Peyer's patch (tissue), 4 donors: Measurements from ENCODE around the gene IP6K1. TPM values are rescaled to one million over a fixed set of nuclear protein-coding genes. Genes with fewer than 3 reads are reported as not detected.

ENCODE experiments used
- DNase-seq, 3 donors: peaks; one replicate each; pipeline ENCODE4 v3.0.0-alpha.2; 2017 to 2019
- H3K27ac ChIP-seq, 4 donors: fragments of 200-600 bp; sonication (generic); one replicate each; pipeline ENCODE4 v1.5.1; 2016 to 2019
- H3K27me3 ChIP-seq, 2 donors: fragments of 200-600 bp; sonication (generic); one replicate each; pipeline ENCODE4 v1.5.1; 2019
- H3K36me3 ChIP-seq, 3 donors: fragments of 200-600 bp; sonication (generic); one replicate each; pipeline ENCODE4 v1.5.1; 2016 to 2019
- H3K4me1 ChIP-seq, 4 donors: fragments of 200-600 bp; sonication (generic); one replicate each; pipeline ENCODE4 v1.5.1; 2016 to 2019
- H3K4me3 ChIP-seq, 4 donors: fragments of 200-600 bp; sonication (generic); 1 replicate in 3 of 4; 2 replicates in 1 of 4; pipeline ENCODE4 v1.5.1; 2016 to 2019; ENCODE audit warnings: mild to moderate bottlenecking in 1 of 4
- H3K9me3 ChIP-seq, 4 donors: fragments of 200-600 bp; sonication (generic); one replicate each; pipeline ENCODE4 v1.5.1; 2016 to 2019; ENCODE audit warnings: mild to moderate bottlenecking in 1 of 4
- CTCF ChIP-seq, 6 experiments: fragments of 450-650 bp in 4 of 6; fragments of 200-600 bp in 2 of 6; sonication (generic) in 1 of 6; IDR thresholded peaks; one replicate each; pipeline ENCODE4 v1.5.1; 2017 to 2019; ENCODE audit warnings: antibody characterized with exemption in 6 of 6, mild to moderate bottlenecking in 3 of 6, moderate library complexity in 1 of 6
- POLR2A ChIP-seq, 2 donors: fragments of 450-650 bp; IDR thresholded peaks; one replicate each; pipeline ENCODE4 v1.5.1; 2017; ENCODE audit warnings: antibody characterized with exemption in 2 of 2, mild to moderate bottlenecking in 2 of 2, moderate library complexity in 2 of 2
- small RNA-seq, 2 donors: library from RNA; depleted of rRNA; stranded (forward); fragments of <200 nt; gene quantifications; one replicate each; pipeline ENCODE3, GENCODE V24; 2016
- total RNA-seq, 4 donors: library from RNA; depleted of rRNA; stranded (reverse); fragments of >200 nt; gene quantifications; one replicate each; pipeline ENCODE4 v1.1.0, GENCODE V29; 2016

Gene IP6K1
- total RNA-seq, 4 donors from 2014 or later = 30.6 to 56.1 (median 46.8) TPM

- TF ChIP-seq CTCF (IDR thresholded peaks at IDR 0.05) (peak in 1 of 6 experiments; percentile 6), POLR2A (IDR thresholded peaks at IDR 0.05) (no peak)
- H3K27me3 ChIP-seq = no peaks in the 10 kb centered on the region
- H3K36me3 ChIP-seq = peaks cover 0 to 40% (median 0%) of the 10 kb centered on the region in 3 donors
- H3K27ac ChIP-seq = peak overlapping the region; percentile 80 to 95 (median 94)
- H3K4me1 ChIP-seq = peaks cover 0 to 17% (median 6%) of the 10 kb centered on the region in 4 donors
- peak in 1 of 3 donors; percentile 23 for DNase-seq
- H3K4me3 ChIP-seq = peak overlapping the region; percentile 73 to 95 (median 90)
- no peaks in the 10 kb centered on the region for H3K9me3 ChIP-seq
Observed at GRCh38 chr3:49674497-49674983, 111.8 kb downstream of the IP6K1 start.

Small RNA genes lying within 50 kb of the gene (small RNA-seq; reads per million reads assigned to genes)
- gene AMIGO3 (0 reads per million in 2 donors), gene COX6CP14 (0 reads per million in 2 donors)

Other genes starting within 250 kb of the IP6K1 start
- 1 to 10 TPM in 1 of 4 donors, under 1 TPM in 3; 0.18 to 3.3 (median 0.85) TPM for gene BSN, start 232.1 kb downstream of the IP6K1 start, total RNA-seq
- gene APEH, start 112.2 kb downstream of the IP6K1 start, total RNA-seq = 100 to 1,000 TPM in 3 of 4 donors, 10 to 100 TPM in 1; 99.0 to 170 (median 119) TPM
- gene MST1, start 97.1 kb downstream of the IP6K1 start, total RNA-seq = 100 to 1,000 TPM in 2 of 4 donors, 10 to 100 TPM in 2; 52.0 to 156 (median 93.3) TPM
- gene RNF123, start 97.0 kb downstream of the IP6K1 start, total RNA-seq = 100 to 1,000 TPM in 1 of 4 donors, 10 to 100 TPM in 3; 74.3 to 101 (median 84.3) TPM
- gene AMIGO3, start 66.9 kb downstream of the IP6K1 start, total RNA-seq = 1 to 10 TPM; 1.2 to 3.5 (median 2.9) TPM
- 10 to 100 TPM; 35.4 to 46.4 (median 40.7) TPM for gene GMPPB, start 62.6 kb downstream of the IP6K1 start, total RNA-seq
- 1 to 10 TPM in 1 of 4 donors, not detected in 3; 1.0 TPM for gene CDHR4, start 13.3 kb upstream of the IP6K1 start, total RNA-seq
- gene INKA1, start 16.7 kb upstream of the IP6K1 start, total RNA-seq = 10 to 100 TPM in 1 of 4 donors, 1 to 10 TPM in 1, not detected in 2; 1.9 to 22.3 TPM
- gene UBA7, start 27.4 kb upstream of the IP6K1 start, total RNA-seq = 100 to 1,000 TPM; 155 to 349 (median 263) TPM
- gene TRAIP, start 70.0 kb upstream of the IP6K1 start, total RNA-seq = 1 to 10 TPM; 2.1 to 8.3 (median 4.7) TPM
- 1 to 10 TPM in 2 of 4 donors, not detected in 2; 1.2 to 2.1 TPM for gene CAMKV, start 83.4 kb upstream of the IP6K1 start, total RNA-seq
- 100 to 1,000 TPM in 3 of 4 donors, 10 to 100 TPM in 1; 23.1 to 233 (median 146) TPM for gene MST1R, start 117.3 kb upstream of the IP6K1 start, total RNA-seq
- 10 to 100 TPM; 19.0 to 32.3 (median 22.5) TPM for gene MON1A, start 143.3 kb upstream of the IP6K1 start, total RNA-seq
- gene RBM6, start 153.6 kb upstream of the IP6K1 start, total RNA-seq = 100 to 1,000 TPM; 111 to 858 (median 241) TPM